Suprapubic skin (tissue), 3 donors: ENCODE data around the gene SCUBE1.

Experiments used
- POLR2A ChIP-seq, 2 donors: fragments of 450-650 bp; IDR thresholded peaks; one replicate each; pipeline ENCODE4 v1.6.1; 2017; ENCODE audit warnings: antibody characterized with exemption in 2 of 2, mild to moderate bottlenecking in 2 of 2, moderate library complexity in 2 of 2
- TF ChIP-seq, protein P1 (sequence below), 2 donors: fragments of 200-600 bp in 1 of 2; fragments of 450-650 bp in 1 of 2; sonication (generic) in 1 of 2; IDR thresholded peaks; one replicate each; pipeline ENCODE4 v1.5.1; 2016 to 2019; ENCODE audit warnings: antibody characterized with exemption in 2 of 2, mild to moderate bottlenecking in 1 of 2, moderate library complexity in 1 of 2

DNA sequence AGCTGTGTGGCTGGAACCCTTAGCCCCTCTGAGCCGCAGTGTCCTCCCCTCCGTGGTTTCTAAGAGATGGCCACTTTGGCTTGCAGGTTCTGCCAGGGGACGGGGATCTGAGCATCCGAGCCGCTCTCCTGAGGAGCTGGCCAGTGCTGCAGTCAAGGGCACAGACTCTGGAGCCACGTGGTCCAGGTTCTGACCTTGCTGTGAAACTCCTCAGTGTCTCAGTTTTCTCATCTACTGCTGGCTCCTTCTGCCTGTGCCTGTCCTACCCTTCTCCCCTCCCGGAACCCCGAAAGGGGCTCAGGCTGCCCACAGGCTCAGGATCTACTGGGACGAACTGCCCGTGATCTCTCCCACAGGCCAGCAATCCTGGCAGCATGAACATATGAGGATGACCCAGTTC lies 90.9 kb downstream of the SCUBE1 start:
- TF ChIP-seq, protein P1, sequence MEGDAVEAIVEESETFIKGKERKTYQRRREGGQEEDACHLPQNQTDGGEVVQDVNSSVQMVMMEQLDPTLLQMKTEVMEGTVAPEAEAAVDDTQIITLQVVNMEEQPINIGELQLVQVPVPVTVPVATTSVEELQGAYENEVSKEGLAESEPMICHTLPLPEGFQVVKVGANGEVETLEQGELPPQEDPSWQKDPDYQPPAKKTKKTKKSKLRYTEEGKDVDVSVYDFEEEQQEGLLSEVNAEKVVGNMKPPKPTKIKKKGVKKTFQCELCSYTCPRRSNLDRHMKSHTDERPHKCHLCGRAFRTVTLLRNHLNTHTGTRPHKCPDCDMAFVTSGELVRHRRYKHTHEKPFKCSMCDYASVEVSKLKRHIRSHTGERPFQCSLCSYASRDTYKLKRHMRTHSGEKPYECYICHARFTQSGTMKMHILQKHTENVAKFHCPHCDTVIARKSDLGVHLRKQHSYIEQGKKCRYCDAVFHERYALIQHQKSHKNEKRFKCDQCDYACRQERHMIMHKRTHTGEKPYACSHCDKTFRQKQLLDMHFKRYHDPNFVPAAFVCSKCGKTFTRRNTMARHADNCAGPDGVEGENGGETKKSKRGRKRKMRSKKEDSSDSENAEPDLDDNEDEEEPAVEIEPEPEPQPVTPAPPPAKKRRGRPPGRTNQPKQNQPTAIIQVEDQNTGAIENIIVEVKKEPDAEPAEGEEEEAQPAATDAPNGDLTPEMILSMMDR (IDR thresholded peaks at IDR 0.05): no peak
- no peak for TF ChIP-seq POLR2A (IDR thresholded peaks at IDR 0.05)
